ENCODE data around the gene ATE1.

The ATE1 gene

DNA sequence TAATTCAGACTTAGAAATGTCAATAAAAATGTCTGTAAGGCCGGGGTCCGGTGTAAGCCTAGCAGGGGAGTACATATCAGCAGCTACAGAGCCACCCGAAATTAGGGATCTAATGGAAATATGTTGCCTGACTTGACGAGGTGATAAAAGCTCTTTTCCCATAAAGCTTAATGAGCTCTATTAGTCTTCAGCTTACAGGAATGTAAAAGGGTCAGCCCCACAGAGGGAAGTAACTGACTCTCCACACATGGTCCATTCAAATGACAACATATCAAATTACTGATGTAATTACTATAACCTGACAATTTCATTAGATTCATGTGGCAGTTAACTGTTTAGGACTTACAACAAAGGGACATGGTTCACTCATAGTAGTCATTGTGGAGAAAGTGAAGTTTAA is 62.3 kb downstream of the ATE1 start:
- DNase-seq = no peak

DNA sequence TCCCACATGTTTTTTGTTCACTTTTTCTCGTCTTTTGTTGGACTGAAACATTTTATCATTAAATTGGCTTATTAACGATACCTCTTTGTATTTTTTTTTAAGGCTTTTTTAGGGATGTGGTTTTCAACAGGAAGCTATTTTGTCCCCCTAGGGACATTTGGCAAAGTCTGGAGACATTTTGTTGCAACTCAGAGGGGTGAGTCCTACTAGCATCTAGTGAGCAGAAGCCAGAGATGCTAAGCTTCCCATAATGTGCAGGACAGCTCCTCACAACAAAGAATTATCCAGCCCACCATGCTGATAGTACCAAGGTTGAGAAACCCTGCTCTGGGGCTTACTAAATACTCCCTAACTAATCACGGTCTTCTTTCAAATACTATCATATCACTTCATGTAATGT is 63.2 kb downstream of the ATE1 start:
- DNase-seq = no peak

DNA sequence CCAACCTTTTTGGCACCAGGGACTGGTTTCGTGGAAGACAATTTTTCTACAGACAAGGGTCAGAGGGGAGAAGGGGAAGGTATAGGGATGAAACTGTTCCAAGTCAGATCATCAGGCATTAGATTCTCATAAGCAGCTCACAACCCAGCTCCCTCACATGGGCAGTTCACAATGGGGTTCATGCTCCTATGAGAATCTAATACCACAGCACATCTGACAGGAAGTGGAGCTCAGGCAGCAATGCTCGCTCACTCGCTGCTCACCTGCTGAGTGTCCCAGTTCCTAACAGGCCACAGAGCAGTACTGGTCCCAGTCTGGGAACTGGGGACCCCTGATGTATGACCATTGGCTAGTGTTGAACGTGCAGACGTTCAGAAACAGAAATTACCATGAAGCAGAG is 63.7 kb downstream of the ATE1 start:
- no peak for DNase-seq

DNA sequence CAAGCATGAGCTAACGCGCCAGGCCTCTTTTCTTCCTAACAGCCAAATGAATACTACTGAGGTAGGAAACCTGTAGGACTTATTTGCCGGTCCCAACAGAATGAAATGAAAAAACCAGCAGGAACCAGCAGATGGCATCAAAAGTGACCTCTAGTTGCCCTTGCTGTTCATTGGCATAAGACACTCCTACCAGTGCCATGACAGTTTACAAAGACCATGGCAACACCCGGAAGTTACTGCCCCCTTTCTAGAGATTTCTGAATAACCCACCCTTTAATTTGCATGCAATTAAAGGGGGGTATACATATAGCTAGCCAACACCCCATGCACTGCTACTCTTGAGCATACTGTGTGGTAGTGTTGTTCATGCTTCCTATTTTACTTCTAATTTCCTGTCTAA is 65.2 kb downstream of the ATE1 start:
- no peak for DNase-seq

DNA sequence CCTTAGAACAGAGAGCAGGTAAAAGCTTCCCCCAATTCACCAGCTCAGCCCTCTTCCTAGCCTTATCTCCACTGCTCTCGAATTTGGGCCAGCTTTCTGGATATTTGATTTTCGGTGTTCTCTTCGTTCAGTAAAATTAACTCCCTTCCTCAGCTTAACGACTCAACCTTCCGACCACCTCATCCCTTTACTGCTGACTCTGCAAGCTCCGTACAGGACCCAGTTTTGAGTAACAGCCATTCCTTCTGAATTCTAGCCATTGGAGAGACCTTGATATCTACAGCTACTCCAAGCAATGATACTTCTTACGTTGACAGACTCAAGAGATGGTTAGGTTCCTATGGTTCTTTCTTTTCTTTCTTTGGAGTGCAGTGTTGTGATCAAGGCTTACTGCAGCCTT is 65.8 kb downstream of the ATE1 start:
- no peak for DNase-seq

DNA sequence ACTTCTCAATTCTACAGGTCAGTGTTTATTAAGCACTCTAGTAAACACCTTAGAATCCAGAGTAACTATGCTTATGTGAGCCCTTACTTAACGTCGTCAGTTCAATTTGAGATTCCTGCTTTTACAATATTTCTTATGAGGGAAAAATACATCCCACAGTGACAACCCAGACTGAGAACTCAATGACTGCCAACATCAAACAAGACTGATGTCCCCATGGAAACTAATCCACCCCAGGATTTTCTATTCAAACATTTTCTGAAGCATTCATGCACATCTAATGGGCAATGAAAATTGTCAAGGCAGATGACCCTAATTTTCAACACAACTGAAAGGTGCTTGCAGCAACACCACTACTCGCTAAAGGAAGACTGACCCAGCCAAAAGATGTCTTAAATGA is 67.0 kb downstream of the ATE1 start:
- no peak for DNase-seq

DNA sequence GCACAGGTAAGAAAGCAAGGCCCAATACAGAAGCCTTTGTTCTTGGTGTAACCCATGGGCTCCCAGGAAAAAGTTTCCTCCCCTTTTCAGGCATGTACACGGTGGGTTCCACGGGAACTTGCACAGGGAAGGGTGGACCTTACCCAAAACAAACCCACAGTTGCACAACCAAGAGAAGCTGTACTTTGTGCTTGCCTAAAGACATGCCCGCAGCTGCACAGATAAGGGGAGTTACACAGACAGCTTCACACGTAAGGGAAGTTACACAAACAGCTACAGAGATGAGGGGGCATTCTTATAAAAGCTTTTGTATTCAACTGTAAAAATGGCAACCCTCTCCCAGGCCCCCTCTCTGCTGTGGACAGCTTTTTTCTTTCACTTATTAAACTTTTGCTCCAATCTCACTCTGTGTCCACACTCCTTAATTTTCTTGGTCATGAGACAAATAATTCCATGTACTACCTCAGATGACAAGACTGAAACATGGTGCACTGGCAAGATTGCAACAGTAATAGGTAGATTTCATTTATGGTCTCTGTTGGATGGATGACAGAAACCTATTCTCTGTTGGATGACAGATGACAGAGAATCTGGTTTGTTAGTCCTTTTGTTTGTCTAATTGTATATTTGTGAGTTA is 72.9 kb downstream of the ATE1 start:
- DNase-seq = no peak

DNA sequence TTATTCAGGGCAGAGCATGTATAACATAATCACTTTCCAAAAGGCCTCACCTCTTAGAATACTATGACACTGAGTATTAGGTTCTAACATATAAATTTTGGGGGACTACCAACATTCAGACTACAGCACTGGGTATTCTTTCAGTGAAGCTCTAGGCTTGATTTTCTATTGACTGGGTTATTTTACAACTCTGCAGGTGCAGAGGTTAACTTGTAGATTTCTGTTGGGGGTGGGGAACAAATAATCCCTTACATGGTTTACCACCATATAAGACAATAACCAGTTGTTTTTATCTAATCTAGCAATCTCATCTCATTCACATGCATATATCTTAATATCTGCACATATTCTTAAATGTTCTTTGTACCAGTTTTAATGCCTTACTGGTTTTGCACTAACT is 73.9 kb downstream of the ATE1 start:
- no peak for DNase-seq

DNA sequence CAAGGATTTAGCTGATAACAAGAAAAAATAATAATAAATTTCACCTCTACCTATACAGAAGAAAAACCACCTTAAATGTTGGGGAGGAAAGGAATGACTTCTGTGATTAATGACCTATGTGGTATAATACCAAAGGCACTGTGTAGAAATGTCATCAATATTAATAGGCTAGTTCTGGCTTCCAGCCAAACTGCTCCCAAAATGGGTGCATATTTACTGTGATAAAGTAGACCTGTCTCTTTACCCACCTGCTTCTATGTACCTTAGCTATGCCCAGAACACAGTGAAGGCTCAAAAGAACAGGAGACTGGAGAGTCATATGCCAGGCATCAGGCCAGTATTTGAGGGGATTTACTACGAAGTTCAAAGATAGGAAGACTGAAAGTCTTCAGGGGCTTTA is 76.0 kb downstream of the ATE1 start:
- no peak for DNase-seq

DNA sequence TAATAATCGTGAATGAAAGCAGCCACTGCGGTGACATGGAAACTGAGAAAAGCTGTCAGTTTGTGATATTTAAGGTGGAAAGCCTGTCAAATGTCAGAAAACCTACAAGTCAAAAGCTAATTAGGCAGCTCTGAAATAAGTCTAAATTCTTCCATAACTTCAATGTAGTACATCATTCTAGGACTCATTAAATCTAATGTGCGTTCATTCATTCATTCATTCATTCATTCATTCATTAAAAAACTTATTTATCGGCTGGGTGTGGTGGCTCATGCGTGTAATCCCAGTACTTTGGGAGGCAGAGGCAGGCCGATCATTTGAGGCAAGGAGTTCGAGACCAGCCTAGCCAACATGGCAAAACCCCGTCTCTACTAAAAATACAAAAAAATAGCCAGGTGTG is 79.7 kb downstream of the ATE1 start:
- no peak for DNase-seq

DNA sequence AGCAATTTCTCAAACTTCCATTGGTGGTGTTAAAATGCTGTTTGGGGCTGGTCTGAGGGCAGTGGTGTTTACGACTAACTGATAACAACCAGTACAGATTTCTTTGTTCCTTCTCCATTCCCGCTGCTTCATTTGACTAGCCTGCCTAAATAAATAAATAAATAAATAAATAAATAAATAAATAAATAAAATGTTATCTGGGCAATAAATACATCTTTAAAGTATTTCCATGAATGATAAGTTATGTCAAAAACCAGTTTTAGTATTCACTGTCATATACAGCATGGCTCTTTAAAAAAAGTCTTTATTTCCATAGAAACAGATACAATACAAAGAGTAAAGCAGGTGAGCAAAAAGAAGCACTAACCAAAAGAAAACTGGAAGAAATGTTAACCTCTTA is 81.3 kb downstream of the ATE1 start:
- DNase-seq = no peak

DNA sequence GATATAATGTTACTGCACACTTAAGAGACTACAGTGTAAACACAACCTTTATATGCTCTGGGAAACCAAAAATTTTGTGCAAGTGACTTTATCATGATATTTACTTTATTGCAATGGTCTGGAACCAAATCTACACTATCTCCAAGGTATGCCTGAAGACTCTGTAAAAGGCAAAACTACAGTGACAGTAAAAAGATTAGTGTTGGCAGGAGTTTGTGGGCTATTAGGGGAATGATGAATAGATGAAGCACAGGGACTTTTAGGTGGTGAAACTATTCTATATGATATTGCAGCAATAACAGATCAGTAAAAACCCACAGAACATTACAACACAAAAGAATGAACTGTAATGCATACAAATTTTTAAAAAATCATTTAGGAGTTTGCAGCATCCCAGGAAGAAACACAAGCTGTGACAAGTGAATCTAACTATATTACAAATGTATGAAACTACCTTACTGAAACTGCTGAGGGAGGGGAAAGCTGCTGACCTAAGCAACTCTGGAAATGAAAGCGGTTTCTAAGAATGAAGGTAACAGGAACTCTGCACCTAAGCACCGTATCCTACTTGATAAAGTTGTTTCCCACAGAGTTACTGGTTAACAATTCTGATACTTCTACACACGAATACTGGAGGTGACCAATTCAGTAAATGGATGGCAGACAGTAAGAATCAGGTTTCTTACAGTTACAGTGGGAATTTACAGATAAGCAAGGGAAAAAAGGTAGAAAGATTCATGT is 82.6 kb downstream of the ATE1 start:
- DNase-seq = no peak

DNA sequence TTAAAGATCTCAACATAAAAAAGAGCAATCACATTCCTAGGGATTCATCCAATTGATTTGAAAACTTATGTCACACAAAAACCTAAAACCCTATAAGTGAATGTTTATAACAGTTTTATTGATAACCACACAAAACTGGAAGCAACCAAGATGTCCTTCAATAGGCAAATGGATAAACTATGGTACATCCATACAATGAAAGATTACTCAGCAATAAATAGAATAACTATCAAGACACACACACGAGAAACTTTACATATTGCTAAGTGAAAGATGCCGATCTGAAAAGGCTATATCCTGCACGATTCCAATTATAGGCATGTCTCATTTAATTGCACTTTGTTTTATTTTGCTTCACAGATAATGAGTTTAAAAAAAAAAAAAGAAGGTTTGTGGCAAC is 83.3 kb downstream of the ATE1 start:
- no peak for DNase-seq

DNA sequence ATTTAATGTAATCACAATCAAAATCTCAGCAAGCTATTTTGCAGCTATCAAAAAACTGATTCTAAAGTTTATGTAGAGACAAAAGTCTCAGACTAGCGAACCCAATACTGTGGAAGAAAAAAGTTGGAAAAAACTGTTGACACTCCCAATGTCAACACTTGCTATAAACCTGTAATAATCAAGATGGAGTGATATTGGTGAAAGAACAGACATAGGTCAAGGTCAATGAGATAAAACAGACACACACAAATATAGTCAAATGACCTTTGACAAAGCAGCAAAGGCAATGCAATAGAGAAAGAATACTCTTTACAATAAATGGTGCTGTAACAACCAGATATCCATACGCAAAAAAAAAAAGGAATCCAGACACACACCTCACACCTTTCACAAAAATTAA is 84.5 kb downstream of the ATE1 start:
- DNase-seq = no peak

DNA sequence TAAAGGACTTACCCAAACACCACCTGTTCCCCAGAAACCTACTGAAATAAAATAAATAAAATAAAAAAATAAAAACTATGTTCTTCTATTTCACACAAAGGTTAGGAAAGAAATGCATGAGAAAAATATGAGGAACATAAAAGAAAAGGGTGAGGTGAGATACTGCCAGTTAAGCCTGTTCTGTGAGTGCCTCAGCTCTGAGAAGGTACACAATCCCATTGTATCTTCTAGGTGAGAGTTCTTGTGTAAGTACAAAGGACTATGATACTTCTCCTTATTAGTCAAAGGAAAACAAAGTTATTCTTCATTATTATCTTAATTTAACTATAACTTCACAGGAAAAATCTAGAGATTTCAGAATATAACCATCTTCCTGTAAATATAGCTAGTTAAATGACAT is 86.0 kb downstream of the ATE1 start:
- DNase-seq = no peak

DNA sequence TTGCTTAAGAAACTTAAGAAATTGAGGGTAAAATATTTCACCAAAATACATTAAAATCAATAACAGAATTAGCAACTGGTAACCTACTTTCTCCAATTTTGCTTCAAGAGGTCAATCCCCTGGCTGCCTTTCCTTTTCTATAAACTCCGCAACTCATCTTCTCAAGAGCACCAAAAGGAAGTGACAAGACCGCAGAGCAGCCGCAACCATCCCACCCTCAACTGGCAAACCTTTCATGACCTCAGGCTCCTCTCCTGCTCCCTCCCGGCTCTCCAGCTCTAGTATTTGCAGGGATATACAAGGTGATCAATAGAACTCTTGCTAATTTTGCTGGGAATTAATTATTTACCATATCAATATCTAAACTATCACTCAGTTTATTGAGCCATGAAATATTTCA is 88.9 kb downstream of the ATE1 start:
- DNase-seq = no peak

DNA sequence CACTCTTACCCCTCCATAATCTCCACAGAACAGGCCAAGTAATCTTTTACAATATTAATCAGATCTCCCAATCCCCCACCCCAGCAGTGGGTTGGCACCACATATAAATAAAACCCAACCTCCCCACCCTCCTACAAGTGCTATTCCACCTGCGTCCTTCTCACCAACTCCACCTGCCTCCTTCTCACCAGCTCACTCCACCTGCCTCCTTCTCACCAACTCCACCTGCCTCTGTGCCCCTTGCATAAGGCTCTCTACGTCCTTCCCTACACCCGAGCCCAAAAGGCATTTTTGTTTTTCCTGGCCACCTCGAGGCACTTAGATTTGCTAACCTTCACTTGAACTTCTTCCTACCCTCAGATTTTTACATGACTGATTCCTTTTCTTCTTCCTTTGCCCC is 89.7 kb downstream of the ATE1 start:
- DNase-seq = no peak

DNA sequence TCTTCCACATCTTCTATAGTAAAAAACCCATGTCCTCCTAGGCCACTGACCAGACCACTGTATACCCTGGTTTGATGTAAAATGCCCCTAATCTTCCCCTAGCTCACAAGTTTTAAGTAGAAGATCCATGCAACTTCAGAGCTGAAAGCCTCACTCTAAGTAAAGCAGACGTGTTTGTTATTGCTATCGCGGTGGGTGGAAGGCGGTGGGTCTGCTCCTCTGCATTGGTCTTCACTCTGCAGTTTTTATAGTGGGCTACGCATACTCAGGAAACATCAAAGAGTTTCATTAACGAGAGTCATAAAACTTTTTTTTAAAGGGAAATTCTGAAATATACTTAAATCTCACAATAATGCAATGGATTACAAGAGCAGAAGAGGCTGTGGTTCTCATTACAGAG is 91.7 kb downstream of the ATE1 start:
- DNase-seq = no peak

DNA sequence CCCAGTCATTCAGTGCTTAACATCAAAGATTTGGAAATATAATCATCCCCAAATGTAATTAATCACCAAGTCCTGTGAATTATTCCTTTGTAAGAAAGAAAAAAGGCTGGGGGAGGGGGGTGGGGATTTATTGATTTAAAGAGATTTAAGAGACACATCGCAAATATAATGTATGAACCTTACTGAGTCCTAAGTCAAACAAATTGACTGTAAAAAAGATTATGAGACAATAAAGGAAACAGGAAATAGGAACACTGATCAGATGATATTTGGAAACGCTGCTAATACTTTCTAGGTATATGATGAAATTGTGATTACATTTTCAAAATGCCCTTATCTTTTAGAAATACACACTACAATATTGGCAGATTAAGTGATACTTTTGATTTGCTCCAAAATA is 92.5 kb downstream of the ATE1 start:
- no peak for DNase-seq

DNA sequence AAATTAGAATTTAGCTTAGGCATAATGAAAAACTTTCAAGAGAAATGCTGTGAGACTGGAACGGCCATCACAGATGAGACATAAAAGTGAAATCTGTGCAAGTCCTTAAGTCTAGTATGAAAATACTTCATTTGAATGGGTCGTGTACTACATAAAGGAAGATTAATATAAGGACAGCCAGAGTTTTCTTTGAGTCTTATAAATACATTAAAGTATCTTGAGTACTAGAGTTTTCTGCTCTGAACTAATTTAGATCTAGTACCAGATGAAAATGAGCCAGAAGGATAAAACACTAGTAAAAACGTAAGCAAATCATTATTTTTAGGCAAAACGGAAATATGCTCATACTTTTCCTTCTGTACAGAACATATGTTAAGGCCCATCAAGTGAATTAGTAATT is 93.1 kb downstream of the ATE1 start:
- no peak for DNase-seq

DNA sequence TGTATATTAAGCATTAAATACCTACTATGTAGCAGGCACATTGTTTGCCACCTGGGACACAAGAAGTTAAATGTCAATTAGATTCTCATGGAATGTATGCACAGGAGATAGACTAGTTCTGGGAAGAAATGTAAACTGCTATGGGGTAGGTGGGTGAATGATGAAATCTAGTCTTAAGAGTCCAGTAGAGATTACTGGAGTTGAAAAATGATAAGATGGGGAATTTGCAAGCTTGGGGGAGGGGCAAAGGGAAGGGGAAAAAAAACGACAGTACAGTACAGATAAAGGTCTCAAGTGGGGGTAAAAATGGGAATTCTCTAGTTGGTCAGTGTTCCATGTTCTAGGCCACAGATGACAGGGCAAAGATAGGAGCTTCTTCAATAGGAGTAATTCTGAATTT is 94.4 kb downstream of the ATE1 start:
- DNase-seq = no peak

DNA sequence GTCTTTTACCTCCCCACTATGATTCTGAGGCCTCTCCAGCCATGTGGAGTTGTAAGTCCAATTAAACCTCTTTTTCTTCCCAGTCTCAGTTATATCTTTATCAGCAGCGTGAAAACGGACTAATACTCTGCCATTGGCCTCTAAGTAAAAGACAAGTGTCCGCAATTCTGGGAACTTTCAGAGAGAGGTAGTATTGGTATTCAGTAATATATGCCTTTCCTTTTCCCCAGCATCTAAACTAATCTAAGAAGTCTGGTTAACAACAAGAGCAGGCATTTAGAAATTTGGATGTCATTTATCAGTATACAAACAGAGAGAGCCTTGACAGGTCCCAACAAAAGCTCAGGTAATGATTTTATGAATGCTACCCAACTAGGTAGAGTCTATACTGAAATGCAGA is 95.2 kb downstream of the ATE1 start:
- no peak for DNase-seq

DNA sequence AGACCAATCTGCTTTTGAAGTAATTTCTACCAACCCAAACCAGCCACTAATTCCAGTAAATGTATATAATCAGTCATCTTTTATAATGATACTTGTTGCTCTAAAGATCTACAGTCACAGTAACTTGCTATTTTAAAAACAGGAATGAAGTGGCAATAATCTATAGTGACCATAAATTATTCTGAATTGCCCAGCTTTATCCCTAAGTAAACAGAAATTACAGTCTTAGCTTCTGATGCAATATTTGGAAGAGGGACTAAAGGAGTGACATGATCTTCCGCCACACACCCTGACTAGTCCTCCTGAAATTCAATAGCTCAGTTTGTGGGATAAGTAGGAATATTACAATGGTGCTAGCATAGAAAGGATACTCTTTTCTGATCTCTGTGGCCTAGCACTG is 96.1 kb downstream of the ATE1 start:
- DNase-seq = no peak

DNA sequence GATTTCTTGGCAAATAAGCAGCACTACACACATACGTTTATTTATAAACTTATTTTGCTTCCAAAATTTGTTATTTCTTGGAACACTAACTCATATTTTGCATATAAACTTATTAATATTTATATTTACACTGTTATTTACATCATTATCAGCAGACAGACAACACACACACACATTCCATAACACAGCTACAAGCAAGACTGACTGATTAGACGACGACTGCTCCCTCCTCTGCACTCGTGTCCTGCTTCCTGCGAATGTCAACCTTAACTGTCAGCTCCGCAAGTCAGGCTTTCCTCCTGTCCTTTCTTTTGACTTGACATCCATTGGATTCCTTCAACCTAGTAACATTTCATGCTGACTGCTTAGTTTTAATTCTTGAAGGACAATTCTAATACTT is 96.6 kb downstream of the ATE1 start:
- no peak for DNase-seq

DNA sequence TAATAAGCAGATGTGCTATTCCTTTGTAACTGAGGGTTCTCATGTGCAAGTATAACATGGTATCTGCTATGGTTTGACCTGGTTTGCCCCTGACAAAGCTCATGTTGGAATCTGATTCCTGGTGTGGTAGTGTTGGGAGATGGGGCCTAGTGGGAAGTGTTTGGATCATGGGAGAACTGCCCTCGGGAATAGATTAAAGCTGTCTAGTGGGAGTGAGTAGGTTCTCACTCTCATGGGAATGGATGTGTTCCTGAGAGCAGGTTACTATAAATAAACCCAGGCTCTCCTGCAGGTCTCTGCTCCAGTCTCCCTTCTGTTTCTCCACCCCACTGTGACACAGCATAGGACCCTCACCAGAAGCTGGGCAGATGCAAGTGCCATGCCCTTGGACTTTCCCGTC is 97.7 kb downstream of the ATE1 start:
- DNase-seq = no peak

Measured in CD4-positive, alpha-beta T cell treated with Interferon alpha-2 for 1 hour (primary cell).